ENCODE measurements around the gene AREL1.

GRCh38 chr14:74712499-74713394 lies at the start of gene AREL1, which contains the start of gene FCF1:
- no peak for TF ChIP-seq YY1 (IDR thresholded peaks at IDR 0.05; ENCODE audit: insufficient read depth, insufficient read length)
- no peak for TF ChIP-seq SUZ12 (IDR thresholded peaks at IDR 0.05; ENCODE audit: extremely low read depth, insufficient read depth, insufficient read length)
